Stimulated activated naive CD8-positive, alpha-beta T cell treated with anti-CD3 and anti-CD28 coated beads, Interleukin-15, Interleukin-2, amounts not matched to agents 100 ng/mL and 50 ng/mL, for 24 hours (primary cell): Measurements from ENCODE around the gene TGM4.
"Not testable (repeated sequence)": the region's sequence is repeated elsewhere in the genome, so short reads cannot be mapped to it uniquely, and the experiment has no call there.

ENCODE experiments used
- H3K27ac Mint-ChIP-seq: one replicate; pipeline ENCODE4 v1.8.0; 2021; ENCODE audit warnings: mild to moderate bottlenecking, mixed read lengths
- H3K27me3 Mint-ChIP-seq: one replicate; pipeline ENCODE4 v1.8.0; 2021; ENCODE audit warnings: mixed read lengths
- H3K36me3 Mint-ChIP-seq: one replicate; pipeline ENCODE4 v1.8.0; 2021; ENCODE audit warnings: low read depth, mixed read lengths
- H3K4me1 Mint-ChIP-seq: one replicate; pipeline ENCODE4 v1.8.0; 2021; ENCODE audit warnings: low read depth, mixed read lengths
- H3K4me3 Mint-ChIP-seq: one replicate; pipeline ENCODE4 v1.8.0; 2021; ENCODE audit warnings: mild to moderate bottlenecking, mixed read lengths
- H3K9me3 Mint-ChIP-seq: one replicate; pipeline ENCODE4 v1.8.0; 2021; ENCODE audit warnings: mixed read lengths

TGM4 gene

GRCh38 chr3:44939581-44940036 is 65.2 kb downstream of the TGM4 start:
- Mint-ChIP-seq H3K9me3 (no peaks in the 10 kb centered on the region), H3K4me3 (no peak overlapping the region), H3K36me3 (peaks cover 32% of the 10 kb centered on the region), H3K27me3 (no peaks in the 10 kb centered on the region), H3K27ac (no peak overlapping the region), H3K4me1 (no peaks in the 10 kb centered on the region)

GRCh38 chr3:44942202-44942921 is 68.0 kb downstream of the TGM4 start:
- Mint-ChIP-seq H3K27me3 (no peaks in the 10 kb centered on the region), H3K4me3 (no peak overlapping the region), H3K36me3 (peaks cover 45% of the 10 kb centered on the region), H3K4me1 (no peaks in the 10 kb centered on the region), H3K9me3 (no peaks in the 10 kb centered on the region), H3K27ac (no peak overlapping the region)

- Mint-ChIP-seq H3K27ac (no peak overlapping the region), H3K36me3 (peaks cover 20% of the 10 kb centered on the region), H3K9me3 (no peaks in the 10 kb centered on the region), H3K4me1 (no peaks in the 10 kb centered on the region), H3K4me3 (no peak overlapping the region), H3K27me3 (no peaks in the 10 kb centered on the region)
Observed at GRCh38 chr3:44948239-44948638, 73.8 kb downstream of the TGM4 start.

GRCh38 chr3:44949770-44950169 is 75.4 kb downstream of the TGM4 start:
- peaks cover 16% of the 10 kb centered on the region for H3K36me3 Mint-ChIP-seq
- H3K4me1 Mint-ChIP-seq, H3K4me3 Mint-ChIP-seq, H3K27me3 Mint-ChIP-seq, H3K27ac Mint-ChIP-seq, H3K9me3 Mint-ChIP-seq: not testable (repeated sequence)

GRCh38 chr3:44950275-44950734 is 75.9 kb downstream of the TGM4 start:
- peaks cover 11% of the 10 kb centered on the region for H3K36me3 Mint-ChIP-seq
- H3K4me1 Mint-ChIP-seq = no peaks in the 10 kb centered on the region
- H3K27me3 Mint-ChIP-seq = no peaks in the 10 kb centered on the region
- no peaks in the 10 kb centered on the region for H3K9me3 Mint-ChIP-seq
- no peak overlapping the region for H3K27ac Mint-ChIP-seq
- no peak overlapping the region for H3K4me3 Mint-ChIP-seq

GRCh38 chr3:44952689-44953088 is 78.3 kb downstream of the TGM4 start:
- Mint-ChIP-seq H3K4me1 (peaks cover 3% of the 10 kb centered on the region), H3K4me3 (no peak overlapping the region), H3K27me3 (no peaks in the 10 kb centered on the region), H3K9me3 (no peaks in the 10 kb centered on the region), H3K27ac (no peak overlapping the region), H3K36me3 (peaks cover 8% of the 10 kb centered on the region)

GRCh38 chr3:44954304-44954703 is 79.9 kb downstream of the TGM4 start:
- H3K4me1 Mint-ChIP-seq = peaks cover 3% of the 10 kb centered on the region
- H3K4me3 Mint-ChIP-seq = no peak overlapping the region
- no peaks in the 10 kb centered on the region for H3K9me3 Mint-ChIP-seq
- H3K36me3 Mint-ChIP-seq = peaks cover 12% of the 10 kb centered on the region
- H3K27me3 Mint-ChIP-seq = no peaks in the 10 kb centered on the region
- H3K27ac Mint-ChIP-seq = no peak overlapping the region

GRCh38 chr3:44954962-44955361 is 80.6 kb downstream of the TGM4 start:
- Mint-ChIP-seq H3K27ac (no peak overlapping the region), H3K27me3 (no peaks in the 10 kb centered on the region), H3K36me3 (peaks cover 12% of the 10 kb centered on the region), H3K4me3 (no peak overlapping the region), H3K4me1 (peaks cover 3% of the 10 kb centered on the region), H3K9me3 (no peaks in the 10 kb centered on the region)

GRCh38 chr3:44955917-44956316 is 81.5 kb downstream of the TGM4 start:
- peaks cover 3% of the 10 kb centered on the region for H3K4me1 Mint-ChIP-seq
- peaks cover 12% of the 10 kb centered on the region for H3K36me3 Mint-ChIP-seq
- H3K27ac Mint-ChIP-seq = no peak overlapping the region
- no peak overlapping the region for H3K4me3 Mint-ChIP-seq
- no peaks in the 10 kb centered on the region for H3K9me3 Mint-ChIP-seq
- H3K27me3 Mint-ChIP-seq = no peaks in the 10 kb centered on the region

- Mint-ChIP-seq H3K36me3 (peaks cover 12% of the 10 kb centered on the region), H3K27me3 (no peaks in the 10 kb centered on the region)
Observed at GRCh38 chr3:44957986-44958385, 83.6 kb downstream of the TGM4 start.

GRCh38 chr3:44958386-44958785 is 84.0 kb downstream of the TGM4 start:
- Mint-ChIP-seq H3K9me3 (no peaks in the 10 kb centered on the region), H3K27ac (no peak overlapping the region), H3K27me3 (no peaks in the 10 kb centered on the region), H3K36me3 (peaks cover 12% of the 10 kb centered on the region), H3K4me1 (peaks cover 6% of the 10 kb centered on the region), H3K4me3 (no peak overlapping the region)

More at GRCh38 chr3:44957986-44958385, 83.6 kb downstream of the TGM4 start:
- Mint-ChIP-seq H3K4me1 (peaks cover 6% of the 10 kb centered on the region), H3K27ac (no peak overlapping the region), H3K9me3 (no peaks in the 10 kb centered on the region), H3K4me3 (no peak overlapping the region)

- H3K4me3 Mint-ChIP-seq = no peak overlapping the region
- no peaks in the 10 kb centered on the region for H3K9me3 Mint-ChIP-seq
- H3K36me3 Mint-ChIP-seq = peaks cover 12% of the 10 kb centered on the region
- H3K27me3 Mint-ChIP-seq = no peaks in the 10 kb centered on the region
- no peak overlapping the region for H3K27ac Mint-ChIP-seq
- H3K4me1 Mint-ChIP-seq = peaks cover 22% of the 10 kb centered on the region
Observed at GRCh38 chr3:44960387-44961026, 86.1 kb downstream of the TGM4 start.

- peaks cover 33% of the 10 kb centered on the region for H3K4me1 Mint-ChIP-seq
- peaks cover 14% of the 10 kb centered on the region for H3K36me3 Mint-ChIP-seq
- no peaks in the 10 kb centered on the region for H3K27me3 Mint-ChIP-seq
- H3K9me3 Mint-ChIP-seq = no peaks in the 10 kb centered on the region
- H3K4me3 Mint-ChIP-seq = no peak overlapping the region
- no peak overlapping the region for H3K27ac Mint-ChIP-seq
Observed at GRCh38 chr3:44961888-44962287, 87.5 kb downstream of the TGM4 start.

GRCh38 chr3:44962621-44963393 is 88.4 kb downstream of the TGM4 start:
- Mint-ChIP-seq H3K27ac (no peak overlapping the region), H3K4me1 (peaks cover 42% of the 10 kb centered on the region), H3K36me3 (peaks cover 7% of the 10 kb centered on the region), H3K27me3 (no peaks in the 10 kb centered on the region), H3K9me3 (no peaks in the 10 kb centered on the region), H3K4me3 (no peak overlapping the region)
